ENCODE measurements around the gene SIRT7. TPM values are rescaled to one million over a fixed set of nuclear protein-coding genes. Genes with fewer than 3 reads are reported as not detected.

Gene SIRT7
- total RNA-seq, 3 donors from 2014 or later (not counting 1 experiment from before 2014, with no cell fraction given) = 75.8 to 102 (median 94.9) TPM

- H3K4me1 ChIP-seq (ENCODE audit: control insufficient read depth, insufficient read depth, low read length) = peaks cover 54% of the 10 kb centered on the region
- peak overlapping the region; percentile 77 for H3K27ac ChIP-seq (ENCODE audit: low read length)
- no peaks in the 10 kb centered on the region for H3K27me3 Mint-ChIP-seq (ENCODE audit: low read depth in 2 of 2)
- peaks cover 14 to 43% of the 10 kb centered on the region in 2 donors for H3K4me1 Mint-ChIP-seq
- H3K4me3 Mint-ChIP-seq = peak overlapping the region; percentile 85
- 1% methylated on average over 65 of the region's 65 CpGs for WGBS (ENCODE audit: insufficient coverage)
- H3K27ac Mint-ChIP-seq = peak overlapping the region; percentile 87 to 88
- no peaks in the 10 kb centered on the region for H3K9me3 ChIP-seq (ENCODE audit: control insufficient read depth, insufficient read depth, low read length)
- ATAC-seq (peak; percentile 14 to 45 (median 43)), DNase-seq (peak; percentile 53 to 68)
- no peaks in the 10 kb centered on the region for H3K36me3 Mint-ChIP-seq
- intact Hi-C loops (cut with micrococcal nuclease) = loop anchor here (1.0 to 10.0 kb wide), 2 partner anchors 9 to 224 kb away; partner anchors contain the start of gene FASN
- no peaks in the 10 kb centered on the region for H3K9me3 Mint-ChIP-seq
- H3K4me3 ChIP-seq (ENCODE audit: low read length) = peak overlapping the region; percentile 50
- peaks cover 25% of the 10 kb centered on the region for H3K36me3 ChIP-seq (ENCODE audit: control insufficient read depth, insufficient read depth, low read length)
- TF ChIP-seq CTCF (IDR thresholded peaks at IDR 0.05) = no peak
- H3K27me3 ChIP-seq (ENCODE audit: control insufficient read depth, insufficient read depth, low read length) = no peaks in the 10 kb centered on the region
Measured at GRCh38 chr17:81870131-81870980, 47.6 kb downstream of the SIRT7 start.

GRCh38 chr17:81869221-81870130, 48.5 kb downstream of the SIRT7 start:
- Histone ChIP-seq H3K27ac (ENCODE audit: low read length) (peak overlapping the region; percentile 77), H3K9me3 (ENCODE audit: control insufficient read depth, insufficient read depth, low read length) (no peaks in the 10 kb centered on the region), H3K4me1 (ENCODE audit: control insufficient read depth, insufficient read depth, low read length) (peaks cover 54% of the 10 kb centered on the region), H3K4me3 (ENCODE audit: low read length) (peak overlapping the region; percentile 50), H3K36me3 (ENCODE audit: control insufficient read depth, insufficient read depth, low read length) (peaks cover 25% of the 10 kb centered on the region), H3K27me3 (ENCODE audit: control insufficient read depth, insufficient read depth, low read length) (no peaks in the 10 kb centered on the region)
- no peaks in the 10 kb centered on the region for H3K36me3 Mint-ChIP-seq
- H3K9me3 Mint-ChIP-seq = no peaks in the 10 kb centered on the region
- intact Hi-C loops (cut with micrococcal nuclease) = loop anchor here (1.0 to 10.0 kb wide), 2 partner anchors 8 to 225 kb away; partner anchors contain the start of gene FASN
- ATAC-seq (no peak), DNase-seq (peak; percentile 46 to 52)
- H3K27ac Mint-ChIP-seq = peak overlapping the region; percentile 87 to 88
- no peaks in the 10 kb centered on the region for H3K27me3 Mint-ChIP-seq (ENCODE audit: low read depth in 2 of 2)
- 49% methylated on average over 52 of the region's 52 CpGs for WGBS (ENCODE audit: insufficient coverage)
- H3K4me1 Mint-ChIP-seq = peaks cover 14 to 45% of the 10 kb centered on the region in 2 donors
- peak overlapping the region; percentile 85 for H3K4me3 Mint-ChIP-seq
- TF ChIP-seq CTCF (IDR thresholded peaks at IDR 0.05) = peak; percentile 71

- Histone ChIP-seq H3K9me3 (ENCODE audit: control insufficient read depth, insufficient read depth, low read length) (no peaks in the 10 kb centered on the region), H3K27me3 (ENCODE audit: control insufficient read depth, insufficient read depth, low read length) (no peaks in the 10 kb centered on the region), H3K36me3 (ENCODE audit: control insufficient read depth, insufficient read depth, low read length) (peaks cover 25% of the 10 kb centered on the region), H3K4me3 (ENCODE audit: low read length) (no peak overlapping the region), H3K4me1 (ENCODE audit: control insufficient read depth, insufficient read depth, low read length) (peaks cover 54% of the 10 kb centered on the region), H3K27ac (ENCODE audit: low read length) (no peak overlapping the region)
- peak in 1 of 2 donors; percentile 33 for DNase-seq
- TF ChIP-seq CTCF (IDR thresholded peaks at IDR 0.05) = no peak
- intact Hi-C loops (cut with micrococcal nuclease) = no loop called here
- 87% methylated on average over 30 of the region's 30 CpGs for WGBS (ENCODE audit: insufficient coverage)
- Mint-ChIP-seq H3K4me3 (no peak overlapping the region), H3K27me3 (ENCODE audit: low read depth in 2 of 2) (no peaks in the 10 kb centered on the region), H3K27ac (peak overlapping the region in 1 of 2 donors; percentile 87), H3K36me3 (no peaks in the 10 kb centered on the region), H3K9me3 (no peaks in the 10 kb centered on the region), H3K4me1 (peaks cover 14 to 45% of the 10 kb centered on the region in 2 donors)
- no peak for ATAC-seq
Measured at GRCh38 chr17:81868674-81869220, 49.2 kb downstream of the SIRT7 start.
